Activated naive CD4-positive, alpha-beta T cell treated with anti-CD3 and anti-CD28 coated beads, Interleukin-2, amount 50 U/mL, for 24 hours (primary cell): Measurements from ENCODE around the gene NR2E3.

Experiments used
- H3K27ac Mint-ChIP-seq: one replicate; pipeline ENCODE4 v1.8.0; 2021; ENCODE audit warnings: mild to moderate bottlenecking, mixed read lengths
- H3K27me3 Mint-ChIP-seq: one replicate; pipeline ENCODE4 v1.8.0; 2021; ENCODE audit warnings: mixed read lengths
- H3K36me3 Mint-ChIP-seq: one replicate; pipeline ENCODE4 v1.8.0; 2021; ENCODE audit warnings: mixed read lengths
- H3K4me1 Mint-ChIP-seq: one replicate; pipeline ENCODE4 v1.8.0; 2021; ENCODE audit warnings: mixed read lengths
- H3K4me3 Mint-ChIP-seq: one replicate; pipeline ENCODE4 v1.8.0; 2021; ENCODE audit warnings: mild to moderate bottlenecking, mixed read lengths
- H3K9me3 Mint-ChIP-seq: one replicate; pipeline ENCODE4 v1.8.0; 2021; ENCODE audit warnings: mixed read lengths

The NR2E3 gene

DNA sequence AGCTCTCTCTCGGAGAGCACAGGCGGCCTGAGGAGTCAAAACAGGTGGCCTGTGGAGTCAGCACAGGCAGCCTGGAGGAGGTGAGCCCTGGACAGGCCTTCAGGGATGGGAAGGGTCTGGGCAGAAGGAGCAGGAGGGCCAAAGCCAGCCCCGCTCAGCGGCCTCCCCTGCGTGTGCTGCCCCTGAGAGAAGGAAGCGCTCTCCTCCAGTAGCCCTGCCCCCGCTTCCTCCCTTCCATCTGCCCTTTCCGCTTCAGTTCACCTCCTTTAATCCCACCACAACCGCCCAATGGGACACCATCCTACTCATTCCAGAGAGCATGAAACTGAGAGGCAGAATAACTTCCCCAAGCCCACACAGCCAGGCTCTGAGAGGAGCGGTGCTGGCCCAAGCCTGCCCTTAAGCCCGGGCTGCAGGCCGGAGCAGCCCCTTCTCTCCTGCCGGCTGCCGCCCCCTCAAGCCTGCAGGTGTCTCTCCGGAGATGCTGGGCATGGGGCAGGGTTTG lies 3.2 kb upstream of the NR2E3 start:
- Mint-ChIP-seq H3K36me3 (no peaks in the 10 kb centered on the region), H3K9me3 (no peaks in the 10 kb centered on the region), H3K4me1 (no peaks in the 10 kb centered on the region)

DNA sequence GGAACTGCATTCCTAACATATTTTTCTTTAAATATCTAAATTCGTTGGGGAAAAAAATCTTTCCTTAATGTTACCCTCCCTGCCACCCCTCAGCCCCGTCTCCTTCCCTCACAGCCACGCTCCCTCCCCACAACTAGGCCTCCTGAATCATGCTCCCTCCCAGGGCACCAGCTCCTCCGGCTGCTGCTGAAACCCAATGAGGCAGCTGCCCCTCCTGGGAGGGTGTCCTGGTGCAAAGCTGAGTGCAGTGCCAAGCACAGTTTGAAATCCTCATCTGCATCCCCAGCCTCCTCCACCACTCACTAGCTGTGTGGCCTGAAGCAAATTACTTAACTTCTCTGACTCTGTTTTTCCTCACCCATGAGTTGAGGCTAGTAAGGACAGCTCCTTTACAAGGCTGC lies 2.7 kb upstream of the NR2E3 start:
- Mint-ChIP-seq H3K36me3 (no peaks in the 10 kb centered on the region), H3K9me3 (no peaks in the 10 kb centered on the region), H3K4me1 (no peaks in the 10 kb centered on the region), H3K27me3 (peaks cover 2% of the 10 kb centered on the region), H3K27ac (no peak overlapping the region), H3K4me3 (no peak overlapping the region)

More for the DNA sequence above, 3.2 kb upstream of the NR2E3 start:
- H3K27ac Mint-ChIP-seq = no peak overlapping the region
- H3K27me3 Mint-ChIP-seq = peaks cover 4% of the 10 kb centered on the region
- H3K4me3 Mint-ChIP-seq = no peak overlapping the region

DNA sequence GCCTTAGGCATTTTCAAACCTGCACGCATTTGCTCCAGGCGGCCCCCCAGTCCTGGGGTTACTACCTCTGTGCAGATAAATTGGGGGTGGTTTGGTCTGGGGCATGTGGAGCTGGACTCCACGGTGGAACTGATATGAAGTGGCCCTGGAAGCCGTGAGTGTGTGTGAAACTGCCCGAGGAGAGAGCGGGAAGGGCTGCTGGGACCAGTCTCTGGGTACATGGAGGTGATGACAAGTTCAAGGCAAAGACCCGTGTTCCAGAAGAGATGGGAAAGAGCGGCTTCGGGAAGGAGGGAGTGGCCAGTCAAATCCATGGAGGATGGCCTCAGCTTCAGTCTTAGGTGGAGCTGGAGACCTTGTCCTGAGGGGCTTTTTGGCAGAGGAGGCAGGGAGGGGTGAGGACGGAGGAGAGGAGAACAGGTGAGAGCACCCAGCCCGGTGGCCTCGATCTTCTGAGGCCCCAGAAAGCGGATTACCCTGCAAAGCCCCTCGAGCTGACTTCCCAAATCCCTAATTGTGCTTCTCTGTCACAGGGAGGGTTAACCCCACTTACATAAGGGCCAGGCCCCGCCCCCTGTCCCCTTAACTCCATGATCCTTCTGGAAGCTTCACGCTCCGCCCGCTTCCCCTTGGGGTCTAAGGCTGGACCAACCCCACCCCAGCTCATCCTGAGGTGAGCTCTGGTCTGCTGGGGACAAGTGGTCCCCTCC lies 1.9 kb upstream of the NR2E3 start:
- Mint-ChIP-seq H3K9me3 (no peaks in the 10 kb centered on the region), H3K36me3 (no peaks in the 10 kb centered on the region), H3K4me1 (no peaks in the 10 kb centered on the region), H3K27me3 (no peaks in the 10 kb centered on the region), H3K27ac (no peak overlapping the region), H3K4me3 (no peak overlapping the region)

DNA sequence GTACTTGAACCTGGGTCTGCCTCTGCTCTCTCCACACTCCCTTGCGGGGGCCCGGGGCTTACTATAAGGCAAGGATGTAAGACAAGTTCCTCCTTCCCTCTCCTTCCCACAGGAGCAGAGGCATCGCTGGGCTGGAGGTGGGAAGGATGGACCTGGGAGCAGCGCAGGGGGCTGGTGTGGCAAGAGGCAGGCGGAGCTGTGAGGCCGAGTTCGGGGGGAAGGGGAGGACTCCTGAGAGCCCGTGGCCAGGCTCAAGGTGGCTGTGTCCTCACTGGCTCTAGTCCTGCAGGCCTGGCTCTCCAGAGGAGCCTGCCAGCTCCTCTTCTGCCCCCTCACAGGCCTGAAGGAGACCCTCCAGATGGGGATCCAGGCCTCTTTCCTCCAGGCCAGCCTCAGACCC lies 1.0 kb upstream of the NR2E3 start:
- no peaks in the 10 kb centered on the region for H3K36me3 Mint-ChIP-seq
- H3K4me3 Mint-ChIP-seq = no peak overlapping the region
- H3K27me3 Mint-ChIP-seq = no peaks in the 10 kb centered on the region

DNA sequence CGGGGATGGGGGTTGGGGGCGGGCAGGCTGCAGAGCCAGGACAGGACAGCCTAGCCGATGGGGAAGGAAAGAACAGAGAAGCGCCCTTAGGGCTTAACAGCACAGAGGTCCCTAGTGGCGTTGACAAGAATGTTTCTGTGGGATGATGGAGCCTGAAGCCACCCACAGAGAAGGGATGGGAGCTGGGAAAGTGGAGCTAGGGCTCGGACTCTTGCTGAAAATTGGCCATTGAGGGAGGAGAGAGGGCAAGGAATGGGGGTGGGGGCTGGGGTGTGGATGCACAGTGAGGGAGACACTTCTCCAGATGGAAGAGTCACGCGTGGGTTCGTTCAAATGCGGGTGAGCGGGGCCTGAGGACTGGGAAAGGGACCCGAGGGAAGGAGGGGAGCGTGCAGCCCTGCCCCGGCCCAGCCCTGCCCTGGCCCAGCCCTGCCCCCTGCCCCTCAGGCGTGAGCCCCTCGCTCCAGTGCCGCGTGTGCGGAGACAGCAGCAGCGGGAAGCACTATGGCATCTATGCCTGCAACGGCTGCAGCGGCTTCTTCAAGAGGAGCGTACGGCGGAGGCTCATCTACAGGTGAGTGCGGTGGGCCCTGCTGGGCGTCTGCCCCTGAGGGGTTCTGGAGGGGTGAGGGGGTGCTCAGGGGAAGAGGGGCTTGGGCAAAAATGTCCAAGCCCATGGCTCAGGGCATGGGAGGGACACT lies 832 bp downstream of the NR2E3 start:
- no peaks in the 10 kb centered on the region for H3K9me3 Mint-ChIP-seq
- H3K36me3 Mint-ChIP-seq = no peaks in the 10 kb centered on the region
- no peak overlapping the region for H3K27ac Mint-ChIP-seq
- no peaks in the 10 kb centered on the region for H3K4me1 Mint-ChIP-seq
- H3K4me3 Mint-ChIP-seq = no peak overlapping the region
- H3K27me3 Mint-ChIP-seq = no peaks in the 10 kb centered on the region

More for the DNA sequence above, 1.0 kb upstream of the NR2E3 start:
- Mint-ChIP-seq H3K4me1 (no peaks in the 10 kb centered on the region), H3K27ac (no peak overlapping the region), H3K9me3 (no peaks in the 10 kb centered on the region)

DNA sequence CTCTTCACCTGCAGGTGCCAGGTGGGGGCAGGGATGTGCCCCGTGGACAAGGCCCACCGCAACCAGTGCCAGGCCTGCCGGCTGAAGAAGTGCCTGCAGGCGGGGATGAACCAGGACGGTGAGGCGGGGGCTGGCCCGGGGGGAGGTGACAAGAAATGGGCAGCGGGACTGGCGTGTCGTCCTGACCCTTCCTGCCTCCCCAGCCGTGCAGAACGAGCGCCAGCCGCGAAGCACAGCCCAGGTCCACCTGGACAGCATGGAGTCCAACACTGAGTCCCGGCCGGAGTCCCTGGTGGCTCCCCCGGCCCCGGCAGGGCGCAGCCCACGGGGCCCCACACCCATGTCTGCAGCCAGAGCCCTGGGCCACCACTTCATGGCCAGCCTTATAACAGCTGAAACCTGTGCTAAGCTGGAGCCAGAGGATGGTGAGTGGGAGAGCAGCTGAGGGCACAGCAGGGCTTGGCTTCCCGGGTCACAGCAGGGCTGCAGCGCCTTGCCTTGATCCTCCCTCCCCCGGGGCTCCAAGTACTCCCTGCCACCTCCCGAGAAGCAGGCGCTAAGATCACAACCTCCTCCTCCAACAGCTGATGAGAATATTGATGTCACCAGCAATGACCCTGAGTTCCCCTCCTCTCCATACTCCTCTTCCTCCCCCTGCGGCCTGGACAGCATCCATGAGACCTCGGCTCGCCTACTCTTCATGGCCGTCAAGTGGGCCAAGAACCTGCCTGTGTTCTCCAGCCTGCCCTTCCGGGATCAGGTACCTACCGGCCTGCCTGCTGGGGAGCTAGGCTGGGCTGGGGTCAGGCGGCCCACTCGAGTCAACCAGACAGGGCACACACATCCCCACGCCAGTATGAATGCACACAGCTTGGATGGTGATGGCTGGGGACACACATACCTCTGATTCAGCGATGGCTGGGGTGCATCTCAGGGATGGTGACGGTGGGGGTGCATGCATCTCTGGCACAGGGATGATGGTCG lies 1.7 kb downstream of the NR2E3 start:
- Mint-ChIP-seq H3K27ac (no peak overlapping the region), H3K4me1 (no peaks in the 10 kb centered on the region), H3K9me3 (no peaks in the 10 kb centered on the region), H3K4me3 (no peak overlapping the region), H3K27me3 (no peaks in the 10 kb centered on the region), H3K36me3 (no peaks in the 10 kb centered on the region)

DNA sequence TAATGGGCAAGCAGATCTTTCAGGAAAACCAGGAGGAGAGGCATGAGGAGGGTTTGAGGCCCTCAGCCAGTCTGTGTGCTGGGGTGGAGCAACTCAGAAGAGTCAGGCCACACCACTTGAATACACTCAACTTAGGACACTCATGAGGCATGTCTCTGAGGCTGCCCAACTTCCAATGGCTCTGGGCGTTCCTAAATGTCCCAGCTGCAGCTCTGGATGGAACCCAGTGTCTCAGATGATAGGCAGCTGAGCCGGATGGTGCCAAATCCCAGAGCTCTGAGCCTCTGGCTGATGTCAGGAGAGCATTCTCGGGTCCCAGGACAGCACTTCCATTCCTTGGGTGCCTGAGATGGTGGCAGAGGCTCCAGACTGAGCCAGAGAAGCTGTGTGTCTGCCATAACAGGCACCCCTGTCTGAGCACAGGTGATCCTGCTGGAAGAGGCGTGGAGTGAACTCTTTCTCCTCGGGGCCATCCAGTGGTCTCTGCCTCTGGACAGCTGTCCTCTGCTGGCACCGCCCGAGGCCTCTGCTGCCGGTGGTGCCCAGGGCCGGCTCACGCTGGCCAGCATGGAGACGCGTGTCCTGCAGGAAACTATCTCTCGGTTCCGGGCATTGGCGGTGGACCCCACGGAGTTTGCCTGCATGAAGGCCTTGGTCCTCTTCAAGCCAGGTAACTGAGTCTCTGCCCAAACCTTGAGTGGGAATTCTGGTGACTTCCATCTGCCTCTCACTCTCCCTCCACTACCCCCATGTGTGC lies 2.8 kb downstream of the NR2E3 start:
- Mint-ChIP-seq H3K27me3 (no peaks in the 10 kb centered on the region), H3K4me1 (no peaks in the 10 kb centered on the region), H3K4me3 (no peak overlapping the region), H3K9me3 (no peaks in the 10 kb centered on the region), H3K36me3 (no peaks in the 10 kb centered on the region), H3K27ac (no peak overlapping the region)

DNA sequence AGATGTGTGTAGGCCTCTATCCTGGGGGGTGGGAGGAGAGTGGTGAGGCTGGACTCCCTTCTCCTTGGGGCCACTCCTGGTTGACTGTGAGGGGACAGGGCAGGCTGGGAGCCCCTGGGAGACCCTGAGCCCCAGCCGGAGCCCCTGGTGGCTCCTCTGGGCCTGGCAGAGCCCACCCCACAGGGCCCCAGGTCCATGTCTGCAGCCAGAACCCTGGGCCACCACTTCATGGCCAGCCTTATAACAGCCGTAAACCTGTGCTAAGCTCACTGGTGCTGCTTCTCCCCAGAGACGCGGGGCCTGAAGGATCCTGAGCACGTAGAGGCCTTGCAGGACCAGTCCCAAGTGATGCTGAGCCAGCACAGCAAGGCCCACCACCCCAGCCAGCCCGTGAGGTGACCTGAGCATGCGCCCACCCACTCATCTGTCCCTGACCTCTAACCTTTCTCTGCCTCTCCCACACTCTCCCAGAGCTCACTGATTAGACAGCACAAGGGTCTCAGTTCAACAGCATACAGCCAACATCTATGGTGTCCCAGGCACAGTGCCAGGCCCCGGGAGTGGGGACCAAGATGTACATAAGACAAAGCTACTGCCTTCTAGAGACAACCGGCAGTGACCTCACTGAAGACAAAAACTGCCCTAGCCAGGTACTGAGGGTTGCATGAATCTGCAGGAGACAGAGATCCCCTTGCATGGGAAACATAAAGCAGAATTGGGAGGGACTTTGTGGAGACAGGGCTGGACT lies 3.5 kb downstream of the NR2E3 start:
- Mint-ChIP-seq H3K4me3 (no peak overlapping the region), H3K4me1 (no peaks in the 10 kb centered on the region), H3K27ac (no peak overlapping the region), H3K9me3 (no peaks in the 10 kb centered on the region), H3K36me3 (no peaks in the 10 kb centered on the region), H3K27me3 (no peaks in the 10 kb centered on the region)

DNA sequence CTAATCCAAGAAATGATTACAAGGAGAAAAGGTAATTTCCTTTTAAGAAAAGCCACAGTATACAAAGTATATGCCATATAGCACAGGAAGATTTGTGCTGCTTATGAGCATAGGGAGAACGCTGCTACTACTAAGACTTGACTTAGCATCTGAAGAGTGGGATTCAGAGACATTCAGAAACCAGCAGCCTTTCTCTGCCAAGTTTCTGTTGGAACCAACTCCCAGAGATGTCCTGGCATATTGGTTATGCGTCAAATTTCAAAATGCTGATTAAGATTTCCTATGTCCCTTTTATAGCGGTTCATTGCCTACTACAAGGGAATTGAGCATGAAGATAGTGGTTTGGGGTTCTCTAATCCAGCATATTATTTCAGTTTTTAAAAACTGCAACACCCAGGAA lies 4.9 kb downstream of the NR2E3 start:
- H3K36me3 Mint-ChIP-seq = no peaks in the 10 kb centered on the region
- no peak overlapping the region for H3K4me3 Mint-ChIP-seq
- peaks cover 3% of the 10 kb centered on the region for H3K9me3 Mint-ChIP-seq
- H3K4me1 Mint-ChIP-seq = no peaks in the 10 kb centered on the region
- no peak overlapping the region for H3K27ac Mint-ChIP-seq
- no peaks in the 10 kb centered on the region for H3K27me3 Mint-ChIP-seq

DNA sequence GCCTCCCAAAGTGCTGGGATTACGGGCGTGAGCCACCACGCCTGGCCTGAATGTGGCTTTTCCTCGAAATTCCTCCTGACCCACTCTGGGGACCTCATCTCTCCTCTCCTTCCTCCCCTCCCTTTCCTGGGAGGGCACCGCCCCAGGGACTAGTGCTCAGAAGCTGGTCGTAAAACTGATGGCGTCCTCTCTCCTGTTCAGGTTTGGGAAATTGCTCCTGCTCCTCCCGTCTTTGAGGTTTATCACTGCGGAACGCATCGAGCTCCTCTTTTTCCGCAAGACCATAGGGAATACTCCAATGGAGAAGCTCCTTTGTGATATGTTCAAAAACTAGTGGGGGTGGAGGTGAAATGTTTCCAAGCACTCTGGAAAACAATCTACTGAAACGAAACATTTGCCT lies 7.0 kb downstream of the NR2E3 start:
- no peaks in the 10 kb centered on the region for H3K27me3 Mint-ChIP-seq
- H3K4me1 Mint-ChIP-seq = no peaks in the 10 kb centered on the region
- H3K27ac Mint-ChIP-seq = no peak overlapping the region
- H3K9me3 Mint-ChIP-seq = peaks cover 6% of the 10 kb centered on the region
- H3K36me3 Mint-ChIP-seq = peaks cover 6% of the 10 kb centered on the region
- H3K4me3 Mint-ChIP-seq = no peak overlapping the region

DNA sequence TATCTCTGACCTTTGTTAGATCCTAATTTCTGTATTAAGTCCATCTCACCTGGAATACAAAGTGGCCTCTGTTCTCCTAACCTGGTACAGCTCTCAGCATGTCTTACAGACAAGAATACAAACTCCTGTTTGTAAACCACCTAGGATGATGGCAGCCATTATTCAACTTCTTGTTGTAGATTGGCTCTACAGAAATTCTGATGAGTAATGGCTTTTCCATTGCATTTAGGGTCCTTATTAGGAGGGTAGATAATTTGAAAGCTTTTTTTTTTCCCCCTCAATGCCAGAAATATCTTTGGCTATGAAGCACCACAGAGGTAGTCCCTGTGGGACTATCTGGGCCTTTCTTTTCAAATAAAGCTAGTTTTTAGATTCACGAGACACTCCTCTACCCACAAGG lies 9.8 kb downstream of the NR2E3 start:
- Mint-ChIP-seq H3K4me1 (no peaks in the 10 kb centered on the region), H3K36me3 (peaks cover 24% of the 10 kb centered on the region), H3K27ac (no peak overlapping the region), H3K27me3 (no peaks in the 10 kb centered on the region), H3K9me3 (peaks cover 12% of the 10 kb centered on the region), H3K4me3 (no peak overlapping the region)

DNA sequence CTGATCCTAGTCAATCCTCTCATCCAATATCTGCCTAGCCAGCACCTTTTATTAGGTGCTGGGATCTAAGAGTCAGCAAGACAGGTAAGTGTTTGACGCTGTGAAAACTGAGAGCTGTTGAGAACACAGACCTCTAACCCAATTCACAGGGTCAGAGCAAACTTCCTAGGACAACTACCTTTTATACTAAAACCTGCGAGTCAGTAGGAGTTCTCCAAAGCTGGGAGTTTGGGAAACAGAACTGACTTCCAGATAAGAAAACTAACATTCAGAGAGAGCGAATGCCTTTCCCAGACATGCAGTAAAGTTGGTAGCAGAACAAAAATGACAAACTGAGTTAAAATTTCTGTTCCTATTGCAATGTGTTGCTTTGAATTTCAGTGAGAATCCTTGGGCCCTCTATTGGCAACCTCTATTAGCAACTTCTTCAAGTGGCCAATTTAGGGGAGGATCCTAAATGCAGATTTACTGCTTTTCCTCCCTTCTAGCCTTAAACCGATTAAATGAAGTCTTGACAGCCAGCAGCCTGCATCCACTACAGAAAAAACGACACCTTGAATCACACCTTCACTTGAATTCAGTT lies 11.3 kb downstream of the NR2E3 start:
- Mint-ChIP-seq H3K27me3 (no peaks in the 10 kb centered on the region), H3K4me3 (no peak overlapping the region), H3K9me3 (peaks cover 15% of the 10 kb centered on the region), H3K4me1 (no peaks in the 10 kb centered on the region), H3K36me3 (peaks cover 39% of the 10 kb centered on the region), H3K27ac (no peak overlapping the region)

DNA sequence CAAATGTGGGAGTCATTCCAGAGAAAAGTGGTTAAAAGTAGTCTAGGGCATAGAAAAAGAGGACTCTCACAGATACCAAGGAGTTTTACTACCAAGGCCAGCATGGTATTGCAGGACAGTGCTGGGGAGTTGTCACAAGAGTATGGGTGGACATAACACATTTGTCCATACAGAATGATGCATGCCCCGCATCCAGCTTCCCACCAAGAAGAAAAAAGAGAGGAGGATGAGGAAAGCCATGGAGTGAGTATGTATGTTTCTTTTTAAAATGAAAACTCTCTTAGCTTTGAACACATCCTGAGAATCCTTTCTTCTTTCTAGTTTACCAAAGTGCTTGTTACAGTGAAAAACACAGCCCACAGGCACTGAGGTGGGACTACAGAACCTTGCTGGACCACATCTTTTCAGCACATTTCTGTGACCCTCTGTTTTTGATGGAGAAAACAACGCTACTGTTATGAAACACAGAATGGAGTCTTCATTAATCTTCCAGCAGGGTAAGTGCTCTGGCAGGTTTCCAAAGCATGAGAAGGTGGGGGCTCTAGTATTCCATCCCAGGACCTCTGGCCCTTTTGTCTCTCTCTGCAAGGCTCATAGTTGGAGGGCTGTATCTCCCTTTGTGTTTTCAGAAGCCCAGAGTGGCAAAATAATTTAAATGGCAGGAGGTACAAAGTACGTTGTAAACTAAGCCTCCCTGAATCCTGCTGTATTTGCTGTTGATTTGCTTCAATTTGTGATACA lies 12.7 kb downstream of the NR2E3 start:
- H3K4me1 Mint-ChIP-seq = no peaks in the 10 kb centered on the region
- peaks cover 52% of the 10 kb centered on the region for H3K36me3 Mint-ChIP-seq
- peaks cover 15% of the 10 kb centered on the region for H3K9me3 Mint-ChIP-seq
- H3K27ac Mint-ChIP-seq = no peak overlapping the region
- no peaks in the 10 kb centered on the region for H3K27me3 Mint-ChIP-seq
- H3K4me3 Mint-ChIP-seq = no peak overlapping the region

DNA sequence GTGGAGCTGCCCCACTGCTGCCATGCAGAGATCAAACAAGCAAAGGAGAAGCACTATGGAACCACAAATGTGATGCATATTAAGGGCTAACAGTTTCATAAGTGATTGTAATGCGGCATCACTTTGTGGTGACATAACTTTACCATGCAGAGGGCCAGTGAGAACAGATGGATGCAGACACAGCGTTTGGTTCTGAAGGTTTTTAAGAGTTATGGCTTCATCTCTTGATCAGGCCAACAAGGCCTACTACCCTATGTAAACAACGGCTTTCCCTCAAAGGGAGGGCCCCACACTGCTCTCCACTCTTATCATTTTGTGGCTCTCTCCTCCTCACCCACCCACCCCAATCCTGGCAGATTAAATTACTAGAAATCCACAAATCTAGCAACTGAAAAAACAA lies 13.4 kb downstream of the NR2E3 start:
- Mint-ChIP-seq H3K9me3 (peaks cover 15% of the 10 kb centered on the region), H3K27ac (no peak overlapping the region), H3K4me3 (no peak overlapping the region), H3K27me3 (no peaks in the 10 kb centered on the region), H3K4me1 (no peaks in the 10 kb centered on the region), H3K36me3 (peaks cover 60% of the 10 kb centered on the region)
